Thyroid gland (tissue), 4 donors: Measurements from ENCODE around the gene CCDC80.

Source experiments
- CTCF ChIP-seq, 6 experiments: fragments of 200-600 bp in 3 of 6; fragments of 450-650 bp in 3 of 6; sonication (generic) in 3 of 6; IDR thresholded peaks; one replicate each; pipeline ENCODE4 v1.5.1; 2016 to 2019; ENCODE audit warnings: antibody characterized with exemption in 6 of 6, mild to moderate bottlenecking in 2 of 6, inconsistent platforms in 1 of 6, moderate library complexity in 1 of 6
- POLR2A ChIP-seq, 2 donors: fragments of 450-650 bp; IDR thresholded peaks; one replicate each; pipeline ENCODE4 v1.6.1; 2017; ENCODE audit warnings: antibody characterized with exemption in 2 of 2, mild to moderate bottlenecking in 2 of 2, moderate library complexity in 1 of 2

GRCh38 chr3:112631257-112631656, 9.7 kb downstream of the CCDC80 start:
- TF ChIP-seq POLR2A (IDR thresholded peaks at IDR 0.05), result no peak
- TF ChIP-seq CTCF (IDR thresholded peaks at IDR 0.05), result no peak
